HG02885 (cell line): Measurements from ENCODE around the gene ZBTB21.
"Not testable (repeated sequence)": the region's sequence is repeated elsewhere in the genome, so short reads cannot be mapped to it uniquely, and the experiment has no call there.

Experiments used
- ATAC-seq: cut with Tn5 transposase; IDR thresholded peaks from one replicate; pipeline ENCODE4 v1.9.1; 2021; ENCODE audit warnings: mild to moderate bottlenecking; ENCODE audit not compliant: unreplicated experiment, poor library complexity

The ZBTB21 gene

GRCh38 chr21:41955516-41955915 lies 54.6 kb downstream of the ZBTB21 start:
- no peak for ATAC-seq

DNA sequence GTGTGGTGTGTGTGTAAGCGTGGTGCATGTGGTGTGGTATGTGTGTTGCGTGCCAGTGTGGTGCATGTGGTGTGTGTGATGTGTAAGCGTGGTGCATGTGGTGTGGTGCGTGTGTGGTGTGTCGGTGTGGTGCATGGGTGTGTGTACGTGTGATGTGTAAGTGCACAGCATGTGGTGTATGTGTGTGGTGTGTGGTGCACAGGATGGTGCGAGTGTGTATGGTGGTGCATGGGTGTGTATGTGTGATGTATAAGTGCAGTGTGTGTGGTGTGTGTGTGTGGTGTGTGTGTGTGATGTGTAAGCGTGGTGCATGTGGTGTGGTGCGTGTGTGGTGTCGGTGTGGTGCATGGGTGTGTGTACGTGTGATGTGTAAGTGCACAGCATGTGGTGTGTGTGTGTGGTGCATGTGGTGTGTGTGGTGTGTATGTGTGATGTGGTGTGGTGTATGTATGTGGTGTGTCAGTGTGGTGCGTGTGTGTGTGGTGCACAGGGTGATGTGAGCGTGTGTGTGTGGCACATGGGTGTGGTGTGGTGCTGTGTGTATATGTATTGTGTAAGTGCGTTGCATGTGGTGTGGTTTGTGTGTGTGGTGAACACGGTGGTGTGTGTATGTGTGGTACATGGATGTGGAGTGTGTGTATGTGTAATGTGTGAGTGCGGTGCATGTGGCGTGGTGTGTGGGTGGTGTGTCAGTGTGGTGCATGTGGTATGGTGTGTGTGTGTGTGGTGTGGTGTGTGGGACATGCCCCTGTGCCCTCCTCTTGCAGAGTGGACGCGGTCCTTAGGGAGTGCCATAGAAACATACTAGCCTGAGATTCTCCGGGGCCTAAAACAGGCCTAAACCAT lies 55.3 kb downstream of the ZBTB21 start:
- no peak for ATAC-seq

DNA sequence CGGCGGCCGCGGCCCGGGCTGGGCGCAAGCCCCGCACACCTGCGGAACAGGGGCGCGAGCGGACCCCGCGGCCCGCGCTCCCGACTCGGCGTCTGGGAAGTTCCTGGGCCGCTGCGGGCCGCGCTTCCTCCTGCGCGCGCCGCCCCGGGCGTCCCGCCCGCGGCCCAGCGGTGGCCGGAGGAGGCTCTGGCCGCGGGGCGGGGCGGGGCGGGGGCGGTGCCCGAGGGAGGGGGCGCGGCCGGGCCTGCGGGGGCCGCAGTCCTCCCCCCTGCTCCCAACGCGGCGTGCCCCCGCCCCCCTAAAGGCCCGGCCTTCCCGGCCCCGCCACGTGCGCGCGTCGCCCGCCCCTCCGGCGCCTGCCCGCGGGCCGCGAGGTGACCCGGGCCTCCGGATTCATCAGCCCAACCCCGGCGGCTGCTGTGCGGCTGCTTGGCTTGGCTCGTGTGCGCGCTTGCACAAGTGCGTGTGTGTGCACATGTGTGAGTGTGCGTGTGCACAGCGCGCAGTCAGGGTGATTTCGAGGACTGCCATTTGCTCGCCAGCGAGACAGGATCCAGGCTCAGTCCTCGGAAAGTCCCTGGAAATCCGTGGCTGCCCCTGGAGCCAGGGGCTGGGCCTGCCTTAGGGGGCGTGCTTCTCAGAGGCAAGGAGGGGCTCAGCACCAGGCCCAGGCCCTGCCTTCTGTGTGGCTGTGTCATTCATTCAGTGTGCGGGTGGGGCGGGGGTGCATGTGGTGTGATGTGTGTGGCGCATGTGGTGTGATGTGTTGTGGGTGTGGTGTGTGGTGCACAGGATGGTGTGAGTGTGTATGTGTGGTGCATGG lies 56.1 kb downstream of the ZBTB21 start, which contains the start of gene C2CD2:
TSS of gene C2CD2 (minus strand) at position 188 of the 823 bp plus-strand sequence. CDS start 370 bp downstream, outside the sequence.
- peak; percentile 67 for ATAC-seq

- ATAC-seq = peak; percentile 34
Measured at GRCh38 chr21:41953249-41953830, 56.8 kb downstream of the ZBTB21 start.

- ATAC-seq = no peak
Measured at GRCh38 chr21:41952568-41953248, 57.5 kb downstream of the ZBTB21 start.

DNA sequence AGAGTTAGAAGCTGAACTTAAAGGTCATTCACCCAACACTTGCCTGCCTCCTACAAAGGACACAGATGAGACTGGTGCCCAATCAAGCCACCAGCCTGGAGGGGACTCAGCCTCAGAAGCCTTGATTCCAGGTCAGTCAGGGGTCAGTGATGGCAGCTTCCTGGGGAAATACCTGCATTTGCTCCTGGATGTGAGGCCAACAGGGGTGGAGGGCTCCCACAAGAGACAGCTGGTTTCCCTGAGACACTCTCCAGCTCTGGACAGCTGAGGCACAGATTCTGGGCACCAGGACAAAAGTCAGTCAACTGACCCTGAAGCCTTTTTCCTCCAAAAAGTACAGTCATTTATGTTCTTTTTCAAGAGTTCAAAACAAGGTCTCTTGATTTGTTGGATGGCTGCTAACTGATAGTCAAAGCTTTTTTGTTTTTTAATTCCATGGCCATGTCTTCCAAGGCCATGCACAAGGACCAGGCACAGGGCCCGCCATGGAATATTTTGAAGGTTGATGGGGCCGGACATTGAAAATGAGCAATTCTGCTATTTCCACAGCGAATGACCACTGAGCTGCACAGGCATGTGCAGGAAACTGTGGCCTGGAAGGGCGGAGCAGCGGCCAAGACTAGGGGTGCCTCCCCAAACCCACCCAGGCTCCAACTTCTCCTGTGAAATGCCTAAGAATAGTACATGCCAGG lies 58.1 kb downstream of the ZBTB21 start:
- no peak for ATAC-seq

DNA sequence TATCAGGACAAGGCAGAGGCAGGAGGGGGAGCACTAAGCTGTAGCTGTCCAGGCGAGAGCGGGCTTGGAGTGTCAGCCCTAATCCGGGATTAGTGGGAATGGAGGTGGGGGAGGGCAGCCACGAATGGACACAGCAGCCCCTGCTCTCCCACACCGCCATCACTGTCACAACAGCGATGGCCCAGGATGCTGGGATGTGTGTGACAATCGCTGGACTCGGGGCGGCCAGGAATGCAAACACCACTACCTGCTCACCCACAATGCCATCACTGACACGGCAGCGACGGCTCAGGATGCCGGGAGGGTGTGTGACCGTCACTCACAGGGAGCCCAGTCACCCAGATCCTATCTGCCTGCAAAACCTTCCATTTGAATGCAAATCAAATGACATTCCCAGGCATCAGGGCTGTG lies 59.2 kb downstream of the ZBTB21 start:
- no peak for ATAC-seq

DNA sequence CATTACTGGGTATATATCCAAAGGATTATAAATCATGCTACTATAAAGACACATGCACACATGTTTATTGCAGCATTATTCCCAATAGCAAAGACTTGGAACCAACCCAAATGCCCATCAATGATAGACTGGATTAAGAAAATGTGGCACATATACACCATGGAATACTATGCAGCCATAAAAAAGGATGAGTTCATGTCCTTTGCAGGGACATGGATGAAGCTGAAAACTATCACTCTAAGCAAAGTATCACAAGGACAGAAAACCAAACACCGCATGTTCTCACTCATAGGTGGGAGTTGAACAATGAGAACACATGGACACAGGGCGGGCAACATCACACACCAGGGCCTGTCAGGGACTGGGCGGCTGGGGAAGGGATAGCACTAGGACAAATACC lies 60.5 kb downstream of the ZBTB21 start:
- not testable (repeated sequence) for ATAC-seq

DNA sequence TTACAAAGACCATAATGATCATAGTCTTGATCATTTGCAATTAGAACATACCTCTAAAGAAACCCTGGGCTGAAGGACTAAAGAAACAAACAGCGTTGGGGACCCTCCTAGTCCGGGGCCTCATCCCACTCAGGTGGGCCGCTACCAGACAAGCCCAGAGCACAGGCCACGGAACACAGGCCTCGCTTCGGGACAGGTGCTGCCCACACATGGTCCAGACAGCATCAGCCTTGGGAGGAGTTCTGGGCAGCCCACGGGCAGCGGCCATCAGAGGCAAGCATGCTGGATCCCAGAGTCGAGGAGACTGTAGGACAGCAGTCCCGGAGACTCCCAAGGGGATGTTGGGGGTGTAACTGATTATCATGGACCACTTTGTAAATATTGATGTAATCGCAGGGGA lies 61.3 kb downstream of the ZBTB21 start:
- ATAC-seq = no peak

DNA sequence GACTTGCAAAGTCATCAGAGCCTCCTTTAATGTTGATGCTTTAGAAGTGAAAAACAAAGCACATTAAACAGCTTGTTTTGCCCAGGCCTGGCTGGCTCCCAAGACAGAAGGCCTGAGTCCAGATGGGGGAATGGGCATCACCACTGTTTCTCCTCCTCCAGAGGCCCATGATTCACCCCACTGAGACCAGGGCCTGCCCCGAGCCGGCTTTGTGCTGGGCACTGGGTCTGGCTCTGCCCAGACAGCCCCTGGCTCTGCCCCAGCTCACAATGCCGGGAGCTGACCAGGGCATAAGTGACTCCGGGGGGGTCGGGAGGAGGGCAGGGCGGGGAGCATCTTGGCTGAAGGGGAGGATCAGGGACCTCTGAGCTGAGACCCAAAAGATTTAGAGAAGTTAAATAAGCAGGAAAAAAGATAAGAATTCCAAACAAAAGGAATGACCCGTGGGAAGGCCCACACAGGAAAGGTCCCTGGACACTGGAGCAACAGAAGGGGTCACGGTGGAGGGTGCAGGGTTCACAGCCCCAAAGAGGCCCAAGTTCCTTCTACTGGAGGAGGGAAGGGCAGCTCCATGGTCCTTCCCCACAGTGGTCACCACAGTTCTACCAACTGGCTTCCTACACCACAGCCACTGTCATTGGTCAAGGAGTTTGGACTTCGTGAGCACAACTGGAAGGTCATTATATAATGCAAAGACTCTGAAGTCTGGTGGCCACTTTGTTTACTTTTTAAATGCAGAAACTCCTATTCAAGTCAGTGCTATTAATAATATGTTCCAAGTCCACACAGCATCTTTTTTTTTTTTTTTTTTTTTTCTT lies 61.9 kb downstream of the ZBTB21 start:
- ATAC-seq = no peak

DNA sequence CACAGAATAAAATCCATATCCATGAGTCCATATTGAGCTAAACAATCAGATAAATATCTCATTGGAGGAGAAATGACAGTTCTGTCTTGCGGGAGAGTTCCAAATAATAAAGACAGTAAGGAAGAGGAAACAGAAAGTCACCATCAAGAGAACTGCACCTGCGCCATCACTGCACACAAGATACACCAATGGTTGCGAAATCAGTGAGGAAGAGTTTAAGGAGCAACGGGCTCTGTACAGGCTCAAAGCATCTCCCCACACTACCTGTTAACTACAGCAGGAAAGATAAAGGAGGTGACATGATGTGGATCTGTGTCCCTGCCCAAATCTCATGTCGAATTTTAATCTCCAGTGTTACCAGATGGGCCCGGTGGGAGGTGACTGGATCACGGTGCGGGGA lies 64.2 kb downstream of the ZBTB21 start:
- ATAC-seq = no peak

DNA sequence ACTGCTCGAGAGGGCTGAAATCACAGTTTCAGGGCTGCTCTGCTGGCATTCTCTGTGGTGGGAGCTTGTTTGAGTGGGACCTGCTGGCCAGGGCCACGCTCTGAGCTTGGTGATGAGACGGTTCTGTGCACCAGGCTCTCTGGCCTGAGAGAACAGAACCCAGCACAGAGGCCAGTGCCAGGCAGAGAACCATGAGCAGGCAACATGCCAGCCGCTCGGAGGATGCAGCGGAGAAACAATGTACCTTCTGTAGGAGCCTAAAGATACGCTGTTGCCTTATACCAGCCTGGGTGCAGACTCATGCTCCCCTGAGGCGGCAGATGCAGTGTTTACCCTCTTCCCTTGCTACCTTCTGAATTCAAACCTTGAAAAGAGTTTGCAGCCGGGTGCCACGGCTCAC lies 66.3 kb downstream of the ZBTB21 start:
- no peak for ATAC-seq

DNA sequence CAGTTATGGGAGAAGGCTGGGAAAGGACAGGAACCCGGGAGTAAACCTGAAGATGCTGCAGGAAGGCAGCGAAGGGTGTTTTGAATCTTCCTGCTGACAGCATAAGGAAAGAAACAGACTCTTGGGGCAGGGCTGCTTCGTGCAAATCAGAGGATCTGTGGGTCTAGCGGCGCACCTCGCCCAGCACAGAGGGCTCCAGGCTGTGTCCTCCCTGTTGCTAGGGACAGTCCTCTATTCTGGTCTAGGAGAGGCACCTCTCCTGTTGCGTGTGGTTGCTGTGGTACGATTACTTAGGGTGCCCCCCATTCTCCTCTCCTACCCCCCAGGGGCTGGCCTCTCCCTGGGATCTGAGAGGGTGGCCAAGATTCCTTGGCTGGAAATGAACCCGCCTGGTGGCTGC lies 67.7 kb downstream of the ZBTB21 start:
- no peak for ATAC-seq

DNA sequence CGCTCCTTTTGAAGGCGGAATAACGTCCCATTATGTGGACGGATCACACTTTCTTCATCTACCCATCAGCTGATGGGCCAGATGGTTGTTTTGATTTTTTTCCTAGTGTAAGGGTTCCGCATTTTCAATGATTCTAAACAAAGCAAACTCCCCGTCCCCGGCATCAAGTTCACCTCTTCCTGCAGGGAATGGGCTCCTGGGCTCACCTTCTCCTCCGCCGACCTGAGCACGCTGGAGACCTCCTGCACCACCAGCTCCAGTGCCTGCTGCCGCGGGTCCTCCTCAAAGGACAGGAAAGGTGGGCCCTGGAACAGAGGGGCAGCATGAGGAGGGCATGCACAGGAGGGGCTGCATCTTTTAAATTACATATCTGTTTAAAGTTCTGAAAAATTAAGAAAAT lies 68.2 kb downstream of the ZBTB21 start:
- no peak for ATAC-seq

GRCh38 chr21:41940431-41940830 lies 69.7 kb downstream of the ZBTB21 start:
- no peak for ATAC-seq

- ATAC-seq = no peak
Measured at GRCh38 chr21:41939391-41939790, 70.8 kb downstream of the ZBTB21 start.
